ENCODE results near the gene YTHDF2.
"Not testable (repeated sequence)": the region's sequence is repeated elsewhere in the genome, so short reads cannot be mapped to it uniquely, and the experiment has no call there.

YTHDF2 gene

GRCh38 chr1:28779751-28780408 is 43.1 kb downstream of the YTHDF2 start:
- no peaks in the 10 kb centered on the region for H3K9me3 ChIP-seq (ENCODE audit: control insufficient read depth, insufficient read depth, low read length)
- no peak overlapping the region for H3K27ac ChIP-seq (ENCODE audit: low read length)
- H3K4me1 ChIP-seq (ENCODE audit: control insufficient read depth, insufficient read depth, low read length): no peaks in the 10 kb centered on the region
- no CpG with 5 or more reads among the region's 6 CpGs for WGBS (ENCODE audit: insufficient coverage, insufficient read length)
- H3K27me3 ChIP-seq (ENCODE audit: control insufficient read depth, insufficient read depth, low read length): no peaks in the 10 kb centered on the region
- H3K36me3 ChIP-seq (ENCODE audit: control insufficient read depth, insufficient read depth, low read length): no peaks in the 10 kb centered on the region
- H3K4me3 ChIP-seq (ENCODE audit: low read length): no peak overlapping the region
- no peak for DNase-seq (ENCODE audit: low read depth, low spot score)

GRCh38 chr1:28781305-28781704 is 44.6 kb downstream of the YTHDF2 start:
- H3K4me3 ChIP-seq (ENCODE audit: low read length): no peak overlapping the region
- H3K27me3 ChIP-seq (ENCODE audit: control insufficient read depth, insufficient read depth, low read length): no peaks in the 10 kb centered on the region
- no peaks in the 10 kb centered on the region for H3K36me3 ChIP-seq (ENCODE audit: control insufficient read depth, insufficient read depth, low read length)
- no peaks in the 10 kb centered on the region for H3K4me1 ChIP-seq (ENCODE audit: control insufficient read depth, insufficient read depth, low read length)
- no peak for DNase-seq (ENCODE audit: low read depth, low spot score)
- WGBS (ENCODE audit: insufficient coverage, insufficient read length): no CpG with 5 or more reads among the region's 11 CpGs
- no peak overlapping the region for H3K27ac ChIP-seq (ENCODE audit: low read length)
- no peaks in the 10 kb centered on the region for H3K9me3 ChIP-seq (ENCODE audit: control insufficient read depth, insufficient read depth, low read length)

GRCh38 chr1:28782011-28782410 is 45.3 kb downstream of the YTHDF2 start:
- Histone ChIP-seq H3K4me1 (ENCODE audit: control insufficient read depth, insufficient read depth, low read length) (no peaks in the 10 kb centered on the region), H3K9me3 (ENCODE audit: control insufficient read depth, insufficient read depth, low read length) (no peaks in the 10 kb centered on the region), H3K36me3 (ENCODE audit: control insufficient read depth, insufficient read depth, low read length) (no peaks in the 10 kb centered on the region), H3K27ac (ENCODE audit: low read length) (no peak overlapping the region), H3K4me3 (ENCODE audit: low read length) (no peak overlapping the region), H3K27me3 (ENCODE audit: control insufficient read depth, insufficient read depth, low read length) (no peaks in the 10 kb centered on the region)
- no peak for DNase-seq (ENCODE audit: low read depth, low spot score)
- no CpG with 5 or more reads among the region's 3 CpGs for whole genome bisulfite sequencing (ENCODE audit: insufficient coverage, insufficient read length)

- H3K9me3 ChIP-seq (ENCODE audit: control insufficient read depth, insufficient read depth, low read length): no peaks in the 10 kb centered on the region
- DNase-seq (ENCODE audit: low read depth, low spot score): no peak
- no peaks in the 10 kb centered on the region for H3K27me3 ChIP-seq (ENCODE audit: control insufficient read depth, insufficient read depth, low read length)
- no CpG with 5 or more reads among the region's 2 CpGs for WGBS (ENCODE audit: insufficient coverage, insufficient read length)
- H3K4me3 ChIP-seq (ENCODE audit: low read length): no peak overlapping the region
- no peak overlapping the region for H3K27ac ChIP-seq (ENCODE audit: low read length)
- H3K4me1 ChIP-seq (ENCODE audit: control insufficient read depth, insufficient read depth, low read length): no peaks in the 10 kb centered on the region
- no peaks in the 10 kb centered on the region for H3K36me3 ChIP-seq (ENCODE audit: control insufficient read depth, insufficient read depth, low read length)
Measured at GRCh38 chr1:28783363-28783762, 46.6 kb downstream of the YTHDF2 start.

GRCh38 chr1:28789412-28789811 is 52.7 kb downstream of the YTHDF2 start:
- no peak for DNase-seq (ENCODE audit: low read depth, low spot score)
- no peaks in the 10 kb centered on the region for H3K9me3 ChIP-seq (ENCODE audit: control insufficient read depth, insufficient read depth, low read length)
- H3K27me3 ChIP-seq (ENCODE audit: control insufficient read depth, insufficient read depth, low read length): no peaks in the 10 kb centered on the region

GRCh38 chr1:28789816-28790215 is 53.1 kb downstream of the YTHDF2 start:
- WGBS (ENCODE audit: insufficient coverage, insufficient read length): no CpG with 5 or more reads among the region's 6 CpGs
- Histone ChIP-seq H3K9me3 (ENCODE audit: control insufficient read depth, insufficient read depth, low read length) (no peaks in the 10 kb centered on the region), H3K36me3 (ENCODE audit: control insufficient read depth, insufficient read depth, low read length) (no peaks in the 10 kb centered on the region), H3K27ac (ENCODE audit: low read length) (no peak overlapping the region), H3K4me1 (ENCODE audit: control insufficient read depth, insufficient read depth, low read length) (no peaks in the 10 kb centered on the region), H3K4me3 (ENCODE audit: low read length) (no peak overlapping the region), H3K27me3 (ENCODE audit: control insufficient read depth, insufficient read depth, low read length) (no peaks in the 10 kb centered on the region)
- DNase-seq (ENCODE audit: low read depth, low spot score): no peak

More at GRCh38 chr1:28789412-28789811, 52.7 kb downstream of the YTHDF2 start:
- Histone ChIP-seq H3K36me3 (ENCODE audit: control insufficient read depth, insufficient read depth, low read length) (no peaks in the 10 kb centered on the region), H3K27ac (ENCODE audit: low read length) (no peak overlapping the region), H3K4me3 (ENCODE audit: low read length) (no peak overlapping the region), H3K4me1 (ENCODE audit: control insufficient read depth, insufficient read depth, low read length) (no peaks in the 10 kb centered on the region)
- WGBS (ENCODE audit: insufficient coverage, insufficient read length): no CpG with 5 or more reads among the region's 9 CpGs

GRCh38 chr1:28790377-28791035 is 53.8 kb downstream of the YTHDF2 start:
- Histone ChIP-seq H3K27ac (ENCODE audit: low read length) (no peak overlapping the region), H3K36me3 (ENCODE audit: control insufficient read depth, insufficient read depth, low read length) (no peaks in the 10 kb centered on the region), H3K4me3 (ENCODE audit: low read length) (no peak overlapping the region), H3K9me3 (ENCODE audit: control insufficient read depth, insufficient read depth, low read length) (no peaks in the 10 kb centered on the region), H3K27me3 (ENCODE audit: control insufficient read depth, insufficient read depth, low read length) (no peaks in the 10 kb centered on the region), H3K4me1 (ENCODE audit: control insufficient read depth, insufficient read depth, low read length) (no peaks in the 10 kb centered on the region)
- no peak for DNase-seq (ENCODE audit: low read depth, low spot score)
- WGBS (ENCODE audit: insufficient coverage, insufficient read length): no CpG with 5 or more reads among the region's 12 CpGs

GRCh38 chr1:28791929-28792328 is 55.2 kb downstream of the YTHDF2 start:
- no CpG with 5 or more reads among the region's 2 CpGs for WGBS (ENCODE audit: insufficient coverage, insufficient read length)
- not testable (repeated sequence) for H3K27ac ChIP-seq (ENCODE audit: low read length); H3K36me3 ChIP-seq (ENCODE audit: control insufficient read depth, insufficient read depth, low read length); DNase-seq (ENCODE audit: low read depth, low spot score); H3K27me3 ChIP-seq (ENCODE audit: control insufficient read depth, insufficient read depth, low read length); H3K4me3 ChIP-seq (ENCODE audit: low read length); H3K4me1 ChIP-seq (ENCODE audit: control insufficient read depth, insufficient read depth, low read length); H3K9me3 ChIP-seq (ENCODE audit: control insufficient read depth, insufficient read depth, low read length)

GRCh38 chr1:28792644-28793121 is 55.9 kb downstream of the YTHDF2 start:
- WGBS (ENCODE audit: insufficient coverage, insufficient read length): no CpG with 5 or more reads among the region's 1 CpG

GRCh38 chr1:28794582-28794981 is 57.8 kb downstream of the YTHDF2 start:
- WGBS (ENCODE audit: insufficient coverage, insufficient read length): no CpG with 5 or more reads among the region's 5 CpGs
- not testable (repeated sequence) for H3K9me3 ChIP-seq (ENCODE audit: control insufficient read depth, insufficient read depth, low read length); H3K4me3 ChIP-seq (ENCODE audit: low read length); H3K27ac ChIP-seq (ENCODE audit: low read length); DNase-seq (ENCODE audit: low read depth, low spot score); H3K4me1 ChIP-seq (ENCODE audit: control insufficient read depth, insufficient read depth, low read length); H3K27me3 ChIP-seq (ENCODE audit: control insufficient read depth, insufficient read depth, low read length); H3K36me3 ChIP-seq (ENCODE audit: control insufficient read depth, insufficient read depth, low read length)

More at GRCh38 chr1:28792644-28793121, 55.9 kb downstream of the YTHDF2 start:
- Histone ChIP-seq H3K4me1 (ENCODE audit: control insufficient read depth, insufficient read depth, low read length) (no peaks in the 10 kb centered on the region), H3K4me3 (ENCODE audit: low read length) (no peak overlapping the region), H3K27ac (ENCODE audit: low read length) (no peak overlapping the region), H3K9me3 (ENCODE audit: control insufficient read depth, insufficient read depth, low read length) (no peaks in the 10 kb centered on the region), H3K27me3 (ENCODE audit: control insufficient read depth, insufficient read depth, low read length) (no peaks in the 10 kb centered on the region), H3K36me3 (ENCODE audit: control insufficient read depth, insufficient read depth, low read length) (no peaks in the 10 kb centered on the region)
- DNase-seq (ENCODE audit: low read depth, low spot score): no peak

Measured in iPS DF 6.9 (cell line).